ENCODE measurements around the gene IBTK.
A peak's percentile ranks its signal among the peaks of the same experiment; 100 is the strongest.
"Not testable (repeated sequence)": the region's sequence is repeated elsewhere in the genome, so short reads cannot be mapped to it uniquely, and the experiment has no call there.

Gene IBTK

GRCh38 chr6:82259389-82259788 lies 11.8 kb upstream of the IBTK start:
- Mint-ChIP-seq H3K4me3 (no peak overlapping the region), H3K27me3 (peaks cover 2% of the 10 kb centered on the region), H3K36me3 (ENCODE audit: low read depth) (no peaks in the 10 kb centered on the region), H3K4me1 (no peaks in the 10 kb centered on the region), H3K27ac (no peak overlapping the region), H3K9me3 (no peaks in the 10 kb centered on the region)
- DNase-seq (no peak), ATAC-seq (no peak)

GRCh38 chr6:82257088-82257774 lies 9.7 kb upstream of the IBTK start:
- Mint-ChIP-seq H3K9me3 (no peaks in the 10 kb centered on the region), H3K27me3 (peaks cover 2% of the 10 kb centered on the region), H3K36me3 (ENCODE audit: low read depth) (no peaks in the 10 kb centered on the region), H3K4me1 (no peaks in the 10 kb centered on the region), H3K27ac (no peak overlapping the region), H3K4me3 (no peak overlapping the region)
- DNase-seq = no peak
- no peak for ATAC-seq

GRCh38 chr6:82254722-82255121 lies 7.2 kb upstream of the IBTK start:
- H3K36me3 Mint-ChIP-seq (ENCODE audit: low read depth); H3K4me3 Mint-ChIP-seq; DNase-seq; H3K4me1 Mint-ChIP-seq; H3K27ac Mint-ChIP-seq; H3K27me3 Mint-ChIP-seq; H3K9me3 Mint-ChIP-seq; ATAC-seq: not testable (repeated sequence)

DNA sequence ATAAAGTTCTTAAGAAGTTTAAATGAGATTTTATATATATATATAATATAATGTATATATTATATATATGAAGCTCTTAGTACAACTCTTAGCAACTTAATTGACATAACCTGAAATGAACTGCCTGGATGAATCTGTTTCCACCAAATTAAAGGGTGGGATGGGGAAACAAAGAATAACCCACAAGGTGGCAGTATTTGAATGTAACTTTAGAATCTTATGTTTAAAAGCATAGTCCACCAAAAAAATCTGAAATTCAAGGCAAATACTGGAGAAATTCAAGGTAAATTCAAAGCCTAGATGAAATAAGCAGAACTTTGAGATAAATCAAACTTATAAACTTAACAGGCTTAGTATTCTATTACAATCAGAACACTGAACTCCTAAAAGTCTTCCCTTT lies 4.4 kb upstream of the IBTK start:
- no peaks in the 10 kb centered on the region for H3K36me3 Mint-ChIP-seq (ENCODE audit: low read depth)
- no peaks in the 10 kb centered on the region for H3K9me3 Mint-ChIP-seq
- DNase-seq (no peak), ATAC-seq (no peak)
- H3K4me1 Mint-ChIP-seq = peaks cover 9% of the 10 kb centered on the region
- H3K27ac Mint-ChIP-seq = no peak overlapping the region
- H3K27me3 Mint-ChIP-seq = no peaks in the 10 kb centered on the region
- H3K4me3 Mint-ChIP-seq = no peak overlapping the region

DNA sequence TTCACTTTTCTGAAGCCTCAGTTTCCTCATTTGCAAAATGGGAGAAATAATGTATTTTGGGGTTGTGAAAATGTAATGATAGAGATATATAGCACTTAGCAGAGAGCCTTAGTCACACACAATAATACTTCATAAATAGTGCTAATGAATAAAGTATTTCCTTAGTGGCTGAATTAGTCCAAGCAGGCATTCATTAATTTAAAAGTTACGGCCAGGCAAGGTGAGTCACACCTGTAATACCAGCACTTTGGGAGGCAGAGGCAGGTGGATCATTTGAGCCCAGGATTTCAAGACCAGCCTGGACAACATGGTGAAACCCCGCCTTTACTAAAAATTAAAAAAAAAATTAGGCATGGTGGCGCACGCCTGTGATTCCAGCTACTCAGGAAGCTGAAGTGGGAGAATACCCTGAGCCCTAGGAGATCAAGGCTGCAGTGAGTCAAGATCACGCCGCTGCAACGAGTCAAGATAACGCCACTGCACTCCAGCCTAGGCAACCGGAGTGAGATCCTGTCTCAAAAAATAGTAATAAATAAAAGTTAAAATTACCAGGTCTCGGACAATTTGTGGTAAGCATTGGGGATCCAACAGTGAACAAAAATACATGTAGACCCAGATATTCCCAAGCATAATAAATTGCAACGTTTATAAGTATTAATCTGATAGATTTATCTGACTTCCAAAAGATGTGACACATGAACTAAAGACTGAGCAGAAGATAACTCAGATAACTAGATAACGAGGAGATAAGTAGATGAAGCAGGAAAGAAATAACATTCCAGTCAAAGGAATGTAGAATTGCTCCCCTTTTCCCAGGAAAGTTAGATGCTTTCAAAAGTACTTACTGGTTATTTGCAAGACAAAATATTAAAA lies 2.1 kb upstream of the IBTK start:
- Mint-ChIP-seq H3K9me3 (no peaks in the 10 kb centered on the region), H3K27me3 (no peaks in the 10 kb centered on the region), H3K4me1 (peaks cover 29% of the 10 kb centered on the region), H3K27ac (no peak overlapping the region), H3K36me3 (ENCODE audit: low read depth) (peaks cover 11% of the 10 kb centered on the region), H3K4me3 (no peak overlapping the region)
- DNase-seq (no peak), ATAC-seq (no peak)

DNA sequence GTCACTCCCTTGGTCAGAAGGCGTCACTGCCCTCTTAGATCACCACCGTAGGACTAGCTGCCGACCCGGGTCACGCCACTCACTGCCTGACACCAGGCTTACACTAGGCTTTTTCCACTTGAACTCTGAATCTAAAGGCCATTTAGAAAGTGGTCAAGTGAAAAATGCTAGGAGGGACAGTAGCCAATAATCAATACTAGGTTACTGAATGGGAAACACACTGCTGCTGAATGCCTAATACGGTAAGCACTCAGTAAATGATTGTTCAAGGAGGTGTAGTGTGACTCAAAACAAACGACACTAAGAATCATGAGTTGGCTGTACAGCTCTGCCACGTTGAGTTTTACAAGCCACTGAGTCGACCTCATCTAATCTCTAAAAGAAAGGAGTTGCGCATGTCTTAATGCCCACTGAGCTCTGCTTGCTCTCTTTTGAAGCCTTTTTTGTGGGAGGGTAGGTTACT lies 760 bp upstream of the IBTK start:
- Mint-ChIP-seq H3K36me3 (ENCODE audit: low read depth) (peaks cover 19% of the 10 kb centered on the region), H3K27ac (peak overlapping the region; percentile 90), H3K4me3 (peak overlapping the region; percentile 95), H3K9me3 (no peaks in the 10 kb centered on the region), H3K4me1 (peaks cover 39% of the 10 kb centered on the region), H3K27me3 (no peaks in the 10 kb centered on the region)
- DNase-seq (no peak), ATAC-seq (peak; percentile 18)

GRCh38 chr6:82246802-82247504 lies 591 bp downstream of the IBTK start:
- H3K4me3 Mint-ChIP-seq = peak overlapping the region; percentile 95
- H3K36me3 Mint-ChIP-seq (ENCODE audit: low read depth) = peaks cover 23% of the 10 kb centered on the region
- peak overlapping the region; percentile 90 for H3K27ac Mint-ChIP-seq
- peaks cover 43% of the 10 kb centered on the region for H3K4me1 Mint-ChIP-seq
- ATAC-seq = peak; percentile 16
- no peaks in the 10 kb centered on the region for H3K9me3 Mint-ChIP-seq
- no peaks in the 10 kb centered on the region for H3K27me3 Mint-ChIP-seq
- DNase-seq = no peak

GRCh38 chr6:82246370-82246769 lies 1.2 kb downstream of the IBTK start:
- Mint-ChIP-seq H3K27me3 (no peaks in the 10 kb centered on the region), H3K4me1 (peaks cover 44% of the 10 kb centered on the region), H3K9me3 (no peaks in the 10 kb centered on the region), H3K4me3 (peak overlapping the region; percentile 95), H3K36me3 (ENCODE audit: low read depth) (peaks cover 24% of the 10 kb centered on the region), H3K27ac (peak overlapping the region; percentile 90)
- ATAC-seq (no peak), DNase-seq (no peak)

GRCh38 chr6:82245376-82245775 lies 2.2 kb downstream of the IBTK start:
- no peak overlapping the region for H3K27ac Mint-ChIP-seq
- peaks cover 52% of the 10 kb centered on the region for H3K4me1 Mint-ChIP-seq
- DNase-seq (no peak), ATAC-seq (no peak)
- H3K4me3 Mint-ChIP-seq = peak overlapping the region; percentile 50
- peaks cover 32% of the 10 kb centered on the region for H3K36me3 Mint-ChIP-seq (ENCODE audit: low read depth)
- H3K9me3 Mint-ChIP-seq = no peaks in the 10 kb centered on the region
- no peaks in the 10 kb centered on the region for H3K27me3 Mint-ChIP-seq

DNA sequence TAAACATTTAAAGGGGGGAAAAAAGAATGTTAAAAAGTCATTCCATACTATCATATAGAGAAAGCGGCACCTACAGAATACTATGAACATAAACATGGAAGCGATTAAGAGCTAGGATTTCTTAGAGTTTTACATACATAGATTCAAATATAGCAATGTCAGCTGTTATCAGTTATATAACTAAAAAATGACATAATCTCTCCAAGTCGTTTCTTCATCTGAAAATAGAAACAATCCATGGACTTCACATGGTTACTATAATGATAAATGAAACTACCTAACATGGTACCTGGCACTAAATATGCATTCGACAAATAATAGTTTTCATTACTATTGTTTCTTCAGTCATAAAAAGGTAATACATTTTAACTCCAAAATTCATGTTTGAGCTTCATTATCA lies 3.7 kb downstream of the IBTK start:
- H3K27me3 Mint-ChIP-seq = no peaks in the 10 kb centered on the region
- H3K4me3 Mint-ChIP-seq = no peak overlapping the region
- DNase-seq (no peak), ATAC-seq (no peak)
- H3K9me3 Mint-ChIP-seq = no peaks in the 10 kb centered on the region
- H3K36me3 Mint-ChIP-seq (ENCODE audit: low read depth) = peaks cover 38% of the 10 kb centered on the region
- peaks cover 52% of the 10 kb centered on the region for H3K4me1 Mint-ChIP-seq
- no peak overlapping the region for H3K27ac Mint-ChIP-seq

DNA sequence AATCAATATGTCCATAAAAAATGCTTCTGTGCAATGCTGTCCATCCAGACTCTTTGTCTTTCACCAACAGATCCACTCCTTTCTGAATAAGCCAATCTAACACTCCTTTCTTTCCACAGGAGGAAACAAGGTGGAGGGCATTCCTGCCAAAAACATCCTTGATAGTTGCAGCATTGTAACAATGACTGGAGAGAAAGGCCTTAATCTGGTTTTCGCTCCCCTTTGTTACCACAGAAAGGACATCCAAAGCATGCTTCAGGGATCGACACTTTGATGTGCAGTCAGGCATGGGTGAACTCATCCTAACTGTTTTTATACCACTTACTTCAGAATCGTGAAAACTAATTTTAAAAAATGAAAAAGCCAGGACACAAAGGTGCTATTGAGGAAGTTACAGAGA lies 7.4 kb downstream of the IBTK start:
- no peaks in the 10 kb centered on the region for H3K27me3 Mint-ChIP-seq
- H3K4me3 Mint-ChIP-seq = no peak overlapping the region
- H3K36me3 Mint-ChIP-seq (ENCODE audit: low read depth) = peaks cover 35% of the 10 kb centered on the region
- no peaks in the 10 kb centered on the region for H3K9me3 Mint-ChIP-seq
- H3K4me1 Mint-ChIP-seq = peaks cover 37% of the 10 kb centered on the region
- no peak for DNase-seq
- no peak for ATAC-seq
- H3K27ac Mint-ChIP-seq = peak overlapping the region; percentile 18

GRCh38 chr6:82239597-82239996 lies 7.9 kb downstream of the IBTK start:
- H3K9me3 Mint-ChIP-seq = no peaks in the 10 kb centered on the region
- H3K27ac Mint-ChIP-seq = no peak overlapping the region
- H3K36me3 Mint-ChIP-seq (ENCODE audit: low read depth) = peaks cover 31% of the 10 kb centered on the region
- no peaks in the 10 kb centered on the region for H3K27me3 Mint-ChIP-seq
- no peak for DNase-seq
- no peak overlapping the region for H3K4me3 Mint-ChIP-seq
- peaks cover 32% of the 10 kb centered on the region for H3K4me1 Mint-ChIP-seq
- no peak for ATAC-seq

- no peaks in the 10 kb centered on the region for H3K27me3 Mint-ChIP-seq
- ATAC-seq = no peak
- no peaks in the 10 kb centered on the region for H3K9me3 Mint-ChIP-seq
- no peak for DNase-seq
- no peak overlapping the region for H3K27ac Mint-ChIP-seq
- H3K36me3 Mint-ChIP-seq (ENCODE audit: low read depth) = peaks cover 30% of the 10 kb centered on the region
- no peak overlapping the region for H3K4me3 Mint-ChIP-seq
- H3K4me1 Mint-ChIP-seq = peaks cover 18% of the 10 kb centered on the region
Observed at GRCh38 chr6:82237013-82237412, 10.5 kb downstream of the IBTK start.

DNA sequence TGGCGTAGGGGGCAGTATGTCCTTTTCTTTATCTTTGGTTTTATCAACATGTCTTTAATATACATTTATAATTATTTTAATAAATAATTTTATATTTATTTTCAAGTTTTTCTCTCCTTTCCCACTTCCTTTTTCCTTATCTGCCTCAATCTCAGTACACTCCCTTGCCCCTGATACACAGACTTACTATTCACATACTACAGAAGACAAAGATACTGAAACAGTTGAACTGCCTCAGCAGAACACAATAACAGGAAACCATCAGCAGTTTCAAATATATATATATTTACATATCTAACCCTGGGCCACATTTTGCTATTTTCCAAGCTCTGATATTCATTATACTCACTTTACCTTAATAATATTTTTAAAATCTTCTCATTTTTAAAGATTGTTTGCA lies 19.8 kb downstream of the IBTK start:
- no peaks in the 10 kb centered on the region for H3K27me3 Mint-ChIP-seq
- ATAC-seq (no peak), DNase-seq (no peak)
- peaks cover 2% of the 10 kb centered on the region for H3K4me1 Mint-ChIP-seq
- no peak overlapping the region for H3K27ac Mint-ChIP-seq
- no peak overlapping the region for H3K4me3 Mint-ChIP-seq
- no peaks in the 10 kb centered on the region for H3K9me3 Mint-ChIP-seq
- H3K36me3 Mint-ChIP-seq (ENCODE audit: low read depth) = peaks cover 51% of the 10 kb centered on the region

DNA sequence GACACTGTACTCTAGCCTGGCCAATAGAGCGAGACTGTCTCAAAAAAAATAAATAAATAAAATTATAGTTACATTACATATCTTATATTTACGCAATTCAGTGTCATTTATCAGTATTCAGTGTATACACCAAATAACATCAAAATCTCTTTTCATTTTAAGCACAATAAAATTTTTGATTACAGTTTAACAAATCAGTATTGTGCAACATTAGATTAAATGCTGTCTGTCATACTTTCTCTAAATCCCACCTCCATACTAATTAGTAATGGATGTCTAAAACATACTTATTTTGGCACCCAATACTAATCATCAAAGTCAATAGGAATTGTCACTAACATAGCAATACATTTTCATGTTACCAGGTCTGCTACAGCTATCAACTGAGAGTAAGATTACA lies 27.4 kb downstream of the IBTK start:
- Mint-ChIP-seq H3K27me3 (no peaks in the 10 kb centered on the region), H3K4me1 (peaks cover 2% of the 10 kb centered on the region), H3K4me3 (no peak overlapping the region), H3K27ac (no peak overlapping the region), H3K9me3 (no peaks in the 10 kb centered on the region), H3K36me3 (ENCODE audit: low read depth) (peaks cover 43% of the 10 kb centered on the region)
- DNase-seq = no peak
- ATAC-seq = no peak
